Stimulated activated naive CD4-positive, alpha-beta T cell treated with Interleukin-2 at 50 U/mL for 16 hours (primary cell): Measurements from ENCODE around the gene TBC1D16.

ENCODE experiments used
- DNase-seq: peaks from one replicate; lab custom pipeline; 2025; lab: John Stamatoyannopoulos, UW

TBC1D16 gene, protein sequence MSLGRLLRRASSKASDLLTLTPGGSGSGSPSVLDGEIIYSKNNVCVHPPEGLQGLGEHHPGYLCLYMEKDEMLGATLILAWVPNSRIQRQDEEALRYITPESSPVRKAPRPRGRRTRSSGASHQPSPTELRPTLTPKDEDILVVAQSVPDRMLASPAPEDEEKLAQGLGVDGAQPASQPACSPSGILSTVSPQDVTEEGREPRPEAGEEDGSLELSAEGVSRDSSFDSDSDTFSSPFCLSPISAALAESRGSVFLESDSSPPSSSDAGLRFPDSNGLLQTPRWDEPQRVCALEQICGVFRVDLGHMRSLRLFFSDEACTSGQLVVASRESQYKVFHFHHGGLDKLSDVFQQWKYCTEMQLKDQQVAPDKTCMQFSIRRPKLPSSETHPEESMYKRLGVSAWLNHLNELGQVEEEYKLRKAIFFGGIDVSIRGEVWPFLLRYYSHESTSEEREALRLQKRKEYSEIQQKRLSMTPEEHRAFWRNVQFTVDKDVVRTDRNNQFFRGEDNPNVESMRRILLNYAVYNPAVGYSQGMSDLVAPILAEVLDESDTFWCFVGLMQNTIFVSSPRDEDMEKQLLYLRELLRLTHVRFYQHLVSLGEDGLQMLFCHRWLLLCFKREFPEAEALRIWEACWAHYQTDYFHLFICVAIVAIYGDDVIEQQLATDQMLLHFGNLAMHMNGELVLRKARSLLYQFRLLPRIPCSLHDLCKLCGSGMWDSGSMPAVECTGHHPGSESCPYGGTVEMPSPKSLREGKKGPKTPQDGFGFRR

GRCh38 chr17:80035687-80035936 lies at the start of gene TBC1D16:
TBC1D16 (minus strand) TSS chr17:80035872; CDS start chr17:80013547, 22,325 bp downstream.
- DNase-seq: no peak

DNA sequence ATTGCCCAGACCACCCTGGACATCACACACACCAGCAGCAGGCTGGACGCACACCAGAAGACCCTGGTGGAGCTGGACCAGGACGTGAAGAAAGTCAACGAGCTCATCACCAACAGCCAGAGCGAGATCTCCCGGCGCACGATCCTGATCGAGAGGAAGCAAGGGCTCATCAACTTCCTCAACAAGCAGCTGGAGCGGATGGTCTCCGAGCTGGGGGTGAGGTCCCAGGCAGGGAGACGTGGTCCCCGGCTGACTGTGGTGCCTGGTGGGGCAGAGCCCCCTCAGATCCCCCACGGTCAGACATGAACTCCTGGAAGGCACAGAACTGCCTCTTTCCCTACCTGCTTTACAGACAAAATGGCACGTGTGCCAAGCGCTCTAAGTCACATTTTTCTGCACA lies 49.1 kb upstream of the TBC1D16 start:
- no peak for DNase-seq

- DNase-seq: no peak
Observed at GRCh38 chr17:80083136-80083661, 47.5 kb upstream of the TBC1D16 start.

GRCh38 chr17:80082403-80083135 lies 46.9 kb upstream of the TBC1D16 start:
- DNase-seq: peak; percentile 44

- no peak for DNase-seq
Observed at GRCh38 chr17:80081596-80081995, 45.9 kb upstream of the TBC1D16 start.

GRCh38 chr17:80080081-80080480 lies 44.4 kb upstream of the TBC1D16 start:
- no peak for DNase-seq

DNA sequence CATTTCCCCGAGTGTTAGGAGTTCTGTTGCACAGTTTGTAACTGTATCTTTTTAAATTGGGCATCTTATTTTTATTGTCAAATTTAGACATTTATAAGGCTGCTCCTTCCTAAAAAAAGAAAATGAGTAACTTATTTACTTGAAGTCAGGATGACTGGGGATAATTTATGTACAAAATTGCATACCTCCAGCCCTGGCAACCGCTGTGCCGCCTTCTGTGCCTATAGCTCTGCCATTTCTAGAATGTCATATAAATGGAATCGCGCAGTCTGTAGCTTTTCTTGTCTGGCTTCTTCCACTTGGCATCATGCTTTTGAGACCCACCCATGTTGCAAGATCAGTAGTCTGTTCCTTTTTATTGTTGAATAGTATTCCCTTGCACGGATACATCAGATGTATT lies 36.7 kb upstream of the TBC1D16 start:
- DNase-seq: no peak

GRCh38 chr17:80071116-80071841 lies 35.6 kb upstream of the TBC1D16 start:
- no peak for DNase-seq

DNA sequence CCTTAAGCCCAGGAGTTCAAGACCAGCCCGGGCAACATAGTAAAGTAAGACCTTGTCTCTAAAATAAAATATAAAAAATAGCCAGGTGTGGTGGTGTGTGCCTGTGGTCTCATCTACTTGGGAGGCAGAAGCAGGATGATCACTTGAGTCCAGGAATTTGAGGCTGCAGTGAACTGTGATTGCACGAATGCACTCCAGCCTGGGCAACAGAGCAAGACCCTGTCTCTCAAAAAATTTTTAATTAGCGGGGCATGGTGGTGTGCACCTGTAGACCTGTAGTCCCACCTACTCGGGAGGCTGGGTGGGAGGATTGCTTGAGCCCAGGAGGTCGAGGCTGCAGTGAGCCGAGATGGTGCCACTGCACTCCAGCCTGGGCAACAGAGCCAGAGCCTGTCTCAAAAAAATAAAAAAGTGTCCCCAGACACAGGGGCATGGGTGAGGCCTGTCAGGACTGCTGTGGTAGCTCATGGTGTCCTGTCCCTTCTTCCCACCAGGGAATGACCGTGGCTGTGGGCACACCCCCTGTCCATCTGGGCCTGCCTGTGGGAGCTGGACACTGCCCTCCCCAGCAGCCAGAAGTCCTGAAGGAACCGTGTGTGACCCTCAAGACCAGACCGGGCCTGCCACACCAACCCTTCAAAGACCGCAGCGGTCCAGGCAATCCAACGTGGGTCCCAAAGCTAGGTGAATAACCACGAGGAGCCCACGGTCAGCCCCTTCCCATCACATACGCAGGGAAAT lies 34.9 kb upstream of the TBC1D16 start:
- no peak for DNase-seq

DNA sequence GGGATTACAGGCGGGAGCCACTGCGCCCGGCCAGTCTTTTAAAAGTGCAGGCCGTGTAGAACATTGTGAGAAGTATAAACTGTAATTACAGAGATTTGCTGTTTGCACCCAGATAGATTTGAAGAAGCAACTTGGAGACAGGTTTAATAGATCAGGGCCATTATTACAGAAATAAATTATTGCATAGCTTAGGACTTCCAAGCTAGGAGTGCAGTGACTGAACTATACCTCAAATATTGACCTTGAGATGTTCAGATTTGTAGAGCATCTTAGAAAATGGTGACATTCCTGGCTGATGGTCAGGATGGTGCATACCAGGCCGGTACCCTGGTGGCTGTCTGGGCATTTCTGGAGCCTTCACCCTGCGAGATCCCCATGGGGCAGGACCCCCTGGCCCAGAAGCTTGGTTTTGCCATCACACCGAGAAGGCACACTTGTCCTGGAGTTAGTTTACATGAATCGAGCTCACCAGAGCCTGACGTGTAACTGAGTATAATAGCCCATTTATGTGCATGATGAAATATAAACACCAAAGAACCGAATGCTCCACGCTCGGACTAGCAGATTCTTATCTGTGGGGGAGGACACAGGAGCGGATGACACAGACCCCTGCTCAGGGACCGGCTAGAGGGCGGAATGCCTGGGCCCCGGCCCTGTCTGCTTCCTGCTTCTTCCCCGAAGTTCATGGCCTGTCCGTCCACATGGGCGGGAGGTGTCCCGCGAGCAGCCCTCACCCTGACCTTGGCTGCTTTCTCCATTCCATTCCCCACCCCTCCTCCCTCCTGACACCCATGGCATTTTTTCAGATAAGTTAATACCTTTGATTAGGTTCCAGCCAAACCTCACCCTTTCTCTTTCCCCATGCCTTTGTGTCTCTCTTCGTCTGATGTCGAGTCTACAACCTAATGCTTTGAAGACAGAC lies 32.9 kb upstream of the TBC1D16 start:
- DNase-seq: no peak

GRCh38 chr17:80067393-80067986 lies 31.8 kb upstream of the TBC1D16 start:
- no peak for DNase-seq

DNA sequence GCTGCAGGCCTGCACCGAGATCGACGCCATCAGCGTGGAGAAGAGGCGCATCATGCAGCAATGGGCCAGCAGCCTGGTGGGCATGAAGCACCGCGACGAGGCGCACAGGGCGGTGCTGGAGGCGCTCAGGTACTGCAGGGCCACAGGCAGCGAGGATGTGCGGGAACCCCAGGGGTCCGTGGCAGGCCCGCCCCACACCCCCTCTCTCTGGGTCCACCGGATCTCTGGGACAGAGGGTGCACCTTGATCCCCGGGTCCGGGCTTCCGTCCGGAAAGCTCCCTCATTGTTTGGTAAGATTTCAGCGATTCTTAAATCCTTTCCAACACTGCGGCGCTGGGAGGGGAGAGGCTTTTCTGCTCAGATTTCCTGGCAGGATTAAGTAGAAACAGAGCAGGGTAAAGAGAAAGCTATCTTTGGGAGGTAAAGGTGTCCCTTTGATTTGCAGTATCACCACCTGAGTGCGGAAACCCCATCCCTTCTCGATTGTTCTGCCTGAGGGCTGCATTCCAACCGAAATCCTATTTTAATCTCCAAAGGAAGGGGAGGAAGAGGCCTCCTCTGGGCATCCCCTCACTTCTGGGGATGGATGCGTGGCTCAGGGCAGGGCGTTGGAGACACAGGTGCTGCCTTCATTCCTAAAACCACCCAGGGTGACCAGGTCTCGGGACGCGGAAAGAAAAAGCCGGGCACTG lies 30.0 kb upstream of the TBC1D16 start:
- no peak for DNase-seq

DNA sequence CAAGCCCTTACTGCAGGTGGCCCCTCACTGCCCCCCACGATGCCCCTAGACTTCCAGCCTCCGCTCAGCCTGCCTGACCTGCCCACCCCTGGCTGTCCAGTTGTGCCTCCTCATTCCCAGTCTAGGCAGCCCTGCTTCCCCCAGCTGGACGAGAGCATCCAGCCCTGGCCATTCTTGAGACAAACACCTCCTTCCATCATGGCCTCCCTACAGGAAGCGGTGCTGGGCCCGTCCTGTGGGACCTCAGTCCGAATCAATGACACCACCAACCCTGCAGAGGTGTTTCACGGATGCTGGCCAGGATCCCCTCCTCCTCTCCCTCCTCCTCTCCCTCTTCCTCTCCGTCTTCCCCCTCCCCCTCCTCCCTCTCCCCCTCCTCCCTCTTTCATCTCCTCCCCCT lies 29.0 kb upstream of the TBC1D16 start:
- DNase-seq: no peak

DNA sequence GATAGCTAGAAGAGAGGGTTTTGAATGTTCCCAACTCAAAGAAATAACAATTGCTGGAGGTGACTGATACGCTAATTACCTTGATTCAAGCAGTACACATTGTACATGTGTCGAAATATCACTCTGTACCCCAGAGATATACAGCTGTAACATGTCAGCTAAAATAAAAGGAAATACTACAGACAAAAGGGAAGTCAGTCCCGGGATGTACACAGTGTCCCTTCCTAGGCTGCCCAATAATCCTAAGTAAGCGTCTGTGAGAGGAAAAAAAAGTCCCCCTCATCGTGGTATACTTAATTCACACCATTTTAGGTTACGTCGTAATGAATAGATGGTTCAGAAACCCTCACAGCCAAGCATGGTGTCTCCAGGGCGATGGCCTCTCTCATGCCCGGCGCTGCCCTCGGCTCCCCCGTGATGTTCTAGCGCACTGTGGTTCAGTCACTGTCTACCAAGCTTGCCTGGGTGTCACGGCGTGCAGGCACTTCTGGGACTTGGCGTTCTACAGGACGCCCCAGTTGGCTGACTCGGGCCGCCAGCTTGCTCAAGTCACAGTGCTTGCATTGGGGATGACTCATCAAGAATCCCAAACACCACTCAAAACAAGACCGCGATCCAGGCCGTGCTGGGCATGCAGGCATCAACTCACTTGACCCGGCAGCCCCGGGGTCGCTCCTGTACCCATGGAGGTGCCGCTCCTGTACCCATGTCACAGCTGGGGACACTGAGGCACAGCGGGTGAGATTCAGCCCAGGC lies 28.3 kb upstream of the TBC1D16 start:
- no peak for DNase-seq

- DNase-seq: no peak
Observed at GRCh38 chr17:80061421-80061820, 25.7 kb upstream of the TBC1D16 start.

- DNase-seq: no peak
Observed at GRCh38 chr17:80060644-80061043, 25.0 kb upstream of the TBC1D16 start.

DNA sequence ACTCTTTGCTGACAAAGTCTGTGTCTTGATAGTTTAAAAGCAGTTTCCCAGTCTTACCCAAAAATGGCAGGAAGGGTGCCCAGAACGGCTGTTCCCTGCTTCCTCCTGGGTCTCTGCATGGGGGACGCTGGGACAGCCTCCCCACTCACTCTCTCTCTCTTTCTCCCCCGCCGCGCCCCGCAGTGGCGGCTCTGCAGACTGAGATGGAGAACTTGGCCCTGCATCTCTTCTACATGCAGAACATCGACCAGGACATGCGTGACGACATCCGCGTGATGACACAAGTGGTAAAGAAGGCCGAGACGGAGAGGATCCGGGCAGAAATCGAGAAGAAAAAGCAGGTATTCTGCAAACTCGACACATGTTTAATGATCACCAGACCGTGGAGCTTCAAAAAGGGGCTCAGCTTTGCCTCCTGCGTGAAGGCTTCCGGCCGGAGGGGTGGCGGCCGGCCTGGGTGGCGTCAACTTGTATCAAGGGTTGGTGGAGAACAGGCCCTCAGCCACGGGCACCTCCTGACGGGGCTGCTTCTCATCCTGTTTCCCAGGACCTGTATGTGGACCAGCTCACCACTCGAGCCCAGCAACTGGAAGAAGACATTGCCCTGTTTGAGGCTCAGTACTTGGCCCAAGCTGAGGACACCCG lies 22.8 kb upstream of the TBC1D16 start:
- DNase-seq: no peak

- DNase-seq: no peak
Observed at GRCh38 chr17:80055597-80055996, 19.9 kb upstream of the TBC1D16 start.
